Tibial nerve (tissue), 4 donors: Measurements from ENCODE around the gene ST6GALNAC3. TPM values are rescaled to one million over a fixed set of nuclear protein-coding genes. Genes with fewer than 3 reads are reported as not detected.

Experiments
- DNase-seq, 2 donors: peaks; one replicate each; pipeline ENCODE4 v3.0.0-alpha.2; 2019; ENCODE audit warnings: low spot score in 2 of 2
- H3K27ac ChIP-seq, 4 donors: fragments of 200-600 bp; sonication (generic) in 3 of 4; one replicate each; pipeline ENCODE4 v1.5.1; 2017 to 2019; ENCODE audit warnings: mild to moderate bottlenecking in 1 of 4
- H3K27me3 ChIP-seq, 2 donors: fragments of 200-600 bp; sonication (generic) in 1 of 2; one replicate each; pipeline versions ENCODE4 v1.5.1 to v1.6.0; 2017 to 2019
- H3K36me3 ChIP-seq, 3 donors: fragments of 200-600 bp; sonication (generic); one replicate each; pipeline ENCODE4 v1.5.1; 2018 to 2019
- H3K4me1 ChIP-seq, 4 donors: fragments of 200-600 bp; sonication (generic) in 3 of 4; one replicate each; pipeline ENCODE4 v1.5.1; 2017 to 2019
- H3K4me3 ChIP-seq, 4 donors: fragments of 200-600 bp; sonication (generic) in 3 of 4; one replicate each; pipeline ENCODE4 v1.5.1; 2017 to 2019; ENCODE audit warnings: mild to moderate bottlenecking in 1 of 4, moderate library complexity in 1 of 4
- H3K9me3 ChIP-seq, 4 donors: fragments of 200-600 bp; sonication (generic) in 3 of 4; one replicate each; pipeline ENCODE4 v1.5.1; 2017 to 2019
- EP300 ChIP-seq, 2 donors: sonication (generic); formaldehyde crosslinking; IDR thresholded peaks; one replicate each; pipeline ENCODE4 v1.6.1; 2017; ENCODE audit warnings: antibody characterized with exemption in 2 of 2, mild to moderate bottlenecking in 1 of 2
- POLR2A ChIP-seq, 2 donors: fragments of 450-650 bp; IDR thresholded peaks; one replicate each; pipeline ENCODE4 v1.6.1; 2017; ENCODE audit warnings: antibody characterized with exemption in 2 of 2, mild to moderate bottlenecking in 2 of 2, moderate library complexity in 2 of 2
- WGBS, 2 donors: methylation state at CpG; one replicate each; pipeline ENCODE4 v1.1.5; 2018; 5-methylcytosine and 5-hydroxymethylcytosine counted together
- total RNA-seq, 4 donors: library from RNA; depleted of rRNA; stranded (reverse); fragments of >200 nt; gene quantifications; one replicate each; pipeline ENCODE4 v1.1.0, GENCODE V29; 2016
- TF ChIP-seq, protein P1 (sequence below), 5 experiments: fragments of 200-600 bp in 3 of 5; fragments of 450-650 bp in 2 of 5; sonication (generic) in 3 of 5; IDR thresholded peaks; one replicate each; pipeline ENCODE4 v1.5.1; 2016 to 2019; ENCODE audit warnings: antibody characterized with exemption in 5 of 5, mild to moderate bottlenecking in 3 of 5, moderate library complexity in 2 of 5

ST6GALNAC3 gene
- total RNA-seq, 4 donors from 2014 or later: 2.7 to 6.6 (median 4.9) TPM

DNA sequence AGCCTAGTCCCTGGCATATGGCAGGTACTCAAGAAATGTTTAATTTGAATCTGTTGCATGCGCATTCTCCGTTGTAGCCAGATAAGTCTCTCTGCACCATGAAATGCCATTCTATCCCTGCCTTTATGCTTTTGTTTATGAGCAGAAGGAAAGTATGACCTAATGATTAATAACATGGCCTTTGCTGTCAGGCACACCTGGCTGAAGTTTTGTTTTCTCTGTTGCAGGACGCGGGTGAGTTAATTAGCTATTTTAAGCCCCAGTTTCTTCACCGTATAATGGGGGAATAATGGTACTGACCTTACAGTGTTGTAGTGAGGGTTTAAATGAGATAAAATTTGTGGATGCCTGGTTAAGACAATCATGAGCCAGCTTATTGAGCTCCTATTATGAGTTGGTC lies 87.7 kb downstream of the ST6GALNAC3 start:
- Histone ChIP-seq H3K36me3 (no peaks in the 10 kb centered on the region), H3K4me1 (no peaks in the 10 kb centered on the region), H3K27ac (no peak overlapping the region), H3K9me3 (peaks cover 0 to 5% (median 0%) of the 10 kb centered on the region in 4 donors), H3K27me3 (no peaks in the 10 kb centered on the region), H3K4me3 (no peak overlapping the region)
- 87 to 94% methylated on average over 5 of the region's 5 CpGs for WGBS, 2 donors
- no peak for TF ChIP-seq EP300 (IDR thresholded peaks at IDR 0.05)
- TF ChIP-seq, protein P1, sequence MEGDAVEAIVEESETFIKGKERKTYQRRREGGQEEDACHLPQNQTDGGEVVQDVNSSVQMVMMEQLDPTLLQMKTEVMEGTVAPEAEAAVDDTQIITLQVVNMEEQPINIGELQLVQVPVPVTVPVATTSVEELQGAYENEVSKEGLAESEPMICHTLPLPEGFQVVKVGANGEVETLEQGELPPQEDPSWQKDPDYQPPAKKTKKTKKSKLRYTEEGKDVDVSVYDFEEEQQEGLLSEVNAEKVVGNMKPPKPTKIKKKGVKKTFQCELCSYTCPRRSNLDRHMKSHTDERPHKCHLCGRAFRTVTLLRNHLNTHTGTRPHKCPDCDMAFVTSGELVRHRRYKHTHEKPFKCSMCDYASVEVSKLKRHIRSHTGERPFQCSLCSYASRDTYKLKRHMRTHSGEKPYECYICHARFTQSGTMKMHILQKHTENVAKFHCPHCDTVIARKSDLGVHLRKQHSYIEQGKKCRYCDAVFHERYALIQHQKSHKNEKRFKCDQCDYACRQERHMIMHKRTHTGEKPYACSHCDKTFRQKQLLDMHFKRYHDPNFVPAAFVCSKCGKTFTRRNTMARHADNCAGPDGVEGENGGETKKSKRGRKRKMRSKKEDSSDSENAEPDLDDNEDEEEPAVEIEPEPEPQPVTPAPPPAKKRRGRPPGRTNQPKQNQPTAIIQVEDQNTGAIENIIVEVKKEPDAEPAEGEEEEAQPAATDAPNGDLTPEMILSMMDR (IDR thresholded peaks at IDR 0.05): no peak
- TF ChIP-seq POLR2A (IDR thresholded peaks at IDR 0.05): no peak
- no peak for DNase-seq

DNA sequence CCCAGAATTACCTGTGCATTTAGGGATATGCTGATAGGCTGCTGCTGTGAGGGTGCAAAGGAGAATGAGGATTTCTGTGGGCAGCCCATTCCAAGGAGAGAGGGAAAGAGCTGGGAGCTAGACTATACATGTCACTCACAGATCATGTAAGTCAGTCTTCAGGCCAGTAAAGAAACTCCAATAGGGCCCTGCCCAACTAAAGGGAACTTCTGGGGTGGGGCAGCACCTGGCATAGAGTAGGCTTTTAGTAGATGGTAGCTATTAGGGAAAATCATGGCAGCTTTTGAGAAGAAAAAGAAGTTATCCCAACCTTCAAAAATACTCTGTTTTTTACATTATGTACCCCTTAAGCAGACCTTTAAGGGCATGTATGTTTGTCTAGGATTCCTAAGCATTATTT lies 89.6 kb downstream of the ST6GALNAC3 start:
- TF ChIP-seq, protein P1 (IDR thresholded peaks at IDR 0.05): no peak
- TF ChIP-seq POLR2A (IDR thresholded peaks at IDR 0.05): no peak
- no peak for TF ChIP-seq EP300 (IDR thresholded peaks at IDR 0.05)
- DNase-seq: no peak
- Histone ChIP-seq H3K36me3 (no peaks in the 10 kb centered on the region), H3K9me3 (peaks cover 0 to 8% (median 2%) of the 10 kb centered on the region in 4 donors), H3K4me1 (no peaks in the 10 kb centered on the region), H3K27me3 (no peaks in the 10 kb centered on the region), H3K27ac (no peak overlapping the region), H3K4me3 (no peak overlapping the region)

DNA sequence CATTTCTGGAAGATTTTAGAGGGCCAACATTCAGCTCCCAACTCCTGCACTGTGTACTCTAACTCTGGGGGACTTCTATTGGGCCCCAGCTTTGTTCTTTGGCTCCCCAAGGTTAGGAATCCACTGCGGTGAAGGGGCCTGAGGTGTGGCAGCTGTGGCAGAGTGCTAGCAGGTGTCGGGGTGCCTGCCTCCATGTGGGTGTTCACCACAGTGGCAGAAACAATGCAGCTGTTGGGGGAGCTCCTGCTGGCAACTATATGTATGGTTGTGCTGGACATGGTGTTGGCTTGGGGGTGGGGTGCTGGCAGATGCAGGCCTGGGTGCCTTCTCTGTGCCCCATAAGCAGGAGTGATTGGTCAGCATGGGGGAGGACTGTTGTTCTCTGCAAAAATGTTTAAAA lies 95.5 kb downstream of the ST6GALNAC3 start:
- Histone ChIP-seq H3K9me3 (peaks cover 0 to 10% (median 4%) of the 10 kb centered on the region in 4 donors), H3K27ac (no peak overlapping the region), H3K27me3 (no peaks in the 10 kb centered on the region), H3K4me3 (no peak overlapping the region), H3K36me3 (no peaks in the 10 kb centered on the region), H3K4me1 (no peaks in the 10 kb centered on the region)
- 90 to 100% methylated on average over 2 of the region's 2 CpGs for WGBS, 2 donors
- DNase-seq: no peak
- TF ChIP-seq, protein P1 (IDR thresholded peaks at IDR 0.05): no peak
- TF ChIP-seq POLR2A (IDR thresholded peaks at IDR 0.05): no peak

DNA sequence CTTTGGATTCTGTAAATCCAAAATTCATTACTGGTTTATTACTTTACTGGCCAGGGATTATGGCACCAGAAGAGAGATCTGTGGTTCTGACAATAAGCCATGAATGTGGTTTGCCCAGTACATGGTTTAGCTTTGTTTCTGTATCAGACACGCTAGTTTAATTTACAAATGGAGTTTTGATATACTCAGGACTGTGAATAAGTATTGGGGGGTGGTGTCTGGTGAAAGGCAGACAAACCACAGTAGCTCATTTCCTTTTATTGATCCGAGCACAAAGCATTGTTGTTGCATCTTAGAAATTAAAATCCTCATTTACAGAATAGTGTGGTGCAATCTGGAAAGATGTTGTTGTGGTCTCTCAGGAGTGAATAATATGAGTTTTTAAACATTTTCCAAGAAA lies 96.0 kb downstream of the ST6GALNAC3 start:
- no peak for TF ChIP-seq POLR2A (IDR thresholded peaks at IDR 0.05)
- no peak for TF ChIP-seq EP300 (IDR thresholded peaks at IDR 0.05)
- TF ChIP-seq, protein P1 (IDR thresholded peaks at IDR 0.05): no peak

DNA sequence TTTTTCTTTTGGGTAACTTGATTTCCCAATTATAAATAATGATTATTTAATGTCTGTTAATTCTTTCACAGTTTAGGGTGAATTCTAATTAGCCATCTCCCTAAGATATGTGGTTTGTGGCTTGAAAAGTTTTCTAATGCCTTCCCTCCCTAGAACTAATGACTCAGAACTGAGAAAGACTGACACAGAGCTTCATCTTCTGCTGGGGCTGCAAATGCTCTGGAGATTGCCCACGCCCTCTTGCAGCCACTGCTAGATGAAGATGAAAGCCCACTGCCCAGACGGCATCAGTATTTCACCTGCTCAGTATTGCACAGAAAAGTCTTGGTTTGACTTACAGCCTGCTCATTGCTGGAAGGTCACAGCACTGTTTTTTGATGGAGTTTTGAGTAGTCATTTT lies 101.5 kb downstream of the ST6GALNAC3 start:
- H3K9me3 ChIP-seq: peaks cover 0 to 11% (median 0%) of the 10 kb centered on the region in 4 donors
- H3K36me3 ChIP-seq: peaks cover 0 to 5% (median 0%) of the 10 kb centered on the region in 3 donors
- H3K4me3 ChIP-seq: no peak overlapping the region
- H3K27ac ChIP-seq: no peak overlapping the region
- 61 to 78% methylated on average over 2 of the region's 2 CpGs for whole genome bisulfite sequencing, 2 donors
- no peaks in the 10 kb centered on the region for H3K27me3 ChIP-seq
- DNase-seq: no peak
- TF ChIP-seq POLR2A (IDR thresholded peaks at IDR 0.05): no peak
- TF ChIP-seq EP300 (IDR thresholded peaks at IDR 0.05): no peak
- TF ChIP-seq, protein P1 (IDR thresholded peaks at IDR 0.05): no peak
- H3K4me1 ChIP-seq: no peaks in the 10 kb centered on the region

More for the DNA sequence above, 96.0 kb downstream of the ST6GALNAC3 start:
- peaks cover 0 to 10% (median 4%) of the 10 kb centered on the region in 4 donors for H3K9me3 ChIP-seq
- no peaks in the 10 kb centered on the region for H3K36me3 ChIP-seq
- H3K27me3 ChIP-seq: no peaks in the 10 kb centered on the region
- DNase-seq: no peak
- 46 to 54% methylated on average over 2 of the region's 2 CpGs for WGBS, 2 donors
- H3K4me3 ChIP-seq: no peak overlapping the region
- no peaks in the 10 kb centered on the region for H3K4me1 ChIP-seq
- no peak overlapping the region for H3K27ac ChIP-seq
